ENCODE results near the gene DYTN.

GRCh38 chr2:206619011-206619410 lies 99.2 kb downstream of the DYTN start:
- TF ChIP-seq CTCF (IDR thresholded peaks at IDR 0.05) (no peak), POLR2A (IDR thresholded peaks at IDR 0.05) (no peak)

All from adrenal gland (tissue), 5 donors.